GM13976 (cell line): ENCODE results near the gene SPATA25.

Experiments
- DNase-seq: peaks from one replicate; pipeline ENCODE4 v3.0.0; 2012; ENCODE audit warnings: low spot score
- CTCF ChIP-seq: IDR thresholded peaks from 2 replicates; pipeline ENCODE4 v1.5.1; 2012; ENCODE audit warnings: borderline replicate concordance, mild to moderate bottlenecking; ENCODE audit not compliant: insufficient read depth; ENCODE audit errors: extremely low read depth, missing control alignments, control extremely low read depth
- in situ Hi-C: fragments of 300-500 bp; cut with MboI; formaldehyde crosslinking; loops from one replicate; pipeline ENCODE4 v1.12.0; 2022; ENCODE audit warnings: low sequenced_read_pairs, mixed read lengths, inconsistent platforms; ENCODE audit not compliant: unreplicated experiment

The SPATA25 gene

GRCh38 chr20:45873409-45874103, 13.9 kb downstream of the SPATA25 start:
- no peak for DNase-seq
- no peak for TF ChIP-seq CTCF
- in situ Hi-C loops, result no loop called here

DNA sequence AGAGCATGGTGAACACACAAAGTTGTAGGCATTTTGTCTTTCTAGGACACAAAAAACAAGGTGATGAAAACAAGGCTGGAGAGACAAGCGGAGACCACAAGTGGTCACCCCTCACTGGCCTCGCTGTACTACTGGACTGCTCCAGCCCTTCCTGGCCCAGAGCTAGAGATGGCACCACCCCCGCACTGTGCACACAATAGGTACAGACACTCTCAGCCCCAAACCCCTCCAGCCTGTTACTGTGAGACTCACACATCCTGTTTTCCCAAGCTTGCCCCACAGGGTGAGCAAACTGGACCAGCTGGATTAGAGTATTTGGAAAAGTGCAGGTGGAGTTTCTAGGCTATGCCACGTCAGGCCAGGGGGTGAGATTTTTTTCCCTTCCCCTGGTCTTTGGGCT, 14.8 kb downstream of the SPATA25 start:
- in situ Hi-C loops, result no loop called here
- no peak for DNase-seq
- TF ChIP-seq CTCF, result no peak

DNA sequence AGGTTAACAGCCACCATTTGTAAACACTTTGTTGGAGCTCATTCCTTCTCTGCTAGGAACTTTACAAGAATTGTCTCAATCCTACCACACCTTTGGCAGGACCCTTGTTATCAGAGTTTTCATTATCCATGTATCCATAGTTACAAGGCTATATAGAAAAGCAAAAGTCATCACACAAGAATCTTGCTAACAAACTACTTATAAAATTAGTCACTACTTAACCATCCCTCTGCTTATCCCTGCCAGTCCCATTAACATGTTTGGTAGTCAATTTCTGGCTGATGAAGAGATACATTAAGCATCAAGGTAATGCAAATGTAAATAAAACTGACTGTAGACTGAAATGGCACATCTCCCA, 19.6 kb downstream of the SPATA25 start:
- in situ Hi-C loops, result no loop called here
- TF ChIP-seq CTCF, result no peak
- DNase-seq, result no peak

- TF ChIP-seq CTCF, result no peak
- in situ Hi-C loops, result no loop called here
Observed at GRCh38 chr20:45867136-45867818, 20.1 kb downstream of the SPATA25 start.

GRCh38 chr20:45866454-45866853, 21.0 kb downstream of the SPATA25 start:
- no peak for TF ChIP-seq CTCF
- in situ Hi-C loops, result no loop called here
- no peak for DNase-seq

More at GRCh38 chr20:45867136-45867818, 20.1 kb downstream of the SPATA25 start:
- no peak for DNase-seq

DNA sequence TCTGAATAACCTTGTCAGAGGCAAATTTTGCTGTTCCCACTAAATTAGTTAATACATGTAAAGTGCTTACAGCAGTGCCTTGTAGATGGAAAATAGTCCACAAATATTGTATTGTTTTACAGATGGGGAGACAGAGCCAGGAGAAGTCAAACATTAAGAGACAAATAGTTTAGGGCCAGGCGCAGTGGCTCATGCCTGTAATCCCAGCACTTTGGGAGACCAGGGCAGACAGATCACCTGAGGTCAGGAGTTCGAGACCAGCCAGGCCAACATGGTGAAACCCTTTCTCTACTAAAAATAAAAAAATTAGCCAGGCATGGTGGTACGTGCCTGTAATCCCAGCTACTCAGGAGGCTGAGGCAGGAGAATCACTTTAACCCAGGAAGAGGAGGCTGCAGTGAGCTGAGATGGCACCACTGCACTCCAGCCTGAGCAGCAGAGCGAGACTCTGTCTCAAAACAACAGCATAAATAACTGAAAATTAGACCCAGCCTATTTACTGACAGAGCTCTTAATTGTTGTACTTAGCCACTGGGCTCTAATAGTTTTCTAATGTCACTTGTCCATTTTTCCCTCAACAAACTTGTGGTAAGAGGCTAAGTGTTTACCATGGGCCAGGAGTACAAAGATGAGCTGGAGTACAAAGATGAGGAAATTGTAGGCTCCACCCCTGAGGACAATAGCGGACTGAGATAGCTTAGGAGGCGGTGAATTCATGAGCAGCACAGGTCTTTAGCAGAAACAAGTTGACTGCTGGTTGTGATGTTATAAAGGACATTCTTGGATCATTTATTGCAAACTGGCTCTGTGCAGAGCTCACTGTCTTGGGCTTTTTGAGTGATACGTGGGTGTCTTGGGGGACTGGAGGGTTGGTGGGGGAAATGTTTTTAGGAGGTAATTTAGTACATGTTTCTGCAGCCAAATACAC, 23.6 kb downstream of the SPATA25 start:
- in situ Hi-C loops, result no loop called here
- no peak for DNase-seq
- no peak for TF ChIP-seq CTCF
